GM18507 (cell line): ENCODE results near the gene KIF26B.

ENCODE experiments used
- DNase-seq: peaks from one replicate; pipeline ENCODE4 v3.0.0; 2011; ENCODE audit warnings: low read depth; ENCODE audit not compliant: insufficient read length; ENCODE audit errors: extremely low spot score
- FAIRE-seq: peaks from 2 replicates; lab custom pipeline; 2011; peaks lifted over from hg19 to GRCh38; lab: Jason Lieb, UNC

Gene KIF26B

GRCh38 chr1:245154429-245155271, at the start of gene KIF26B:
KIF26B (plus strand) TSS chr1:245154985; CDS start chr1:245155425, 440 bp downstream.
- DNase-seq (no peak), FAIRE-seq (no peak)

GRCh38 chr1:245105042-245105441, 49.7 kb upstream of the KIF26B start:
- FAIRE-seq, result no peak
- DNase-seq, result no peak

- FAIRE-seq (no peak), DNase-seq (no peak)
Observed at GRCh38 chr1:245105815-245106410, 48.9 kb upstream of the KIF26B start.

GRCh38 chr1:245107776-245108114, 47.0 kb upstream of the KIF26B start:
- DNase-seq (no peak), FAIRE-seq (no peak)

GRCh38 chr1:245108246-245108645, 46.5 kb upstream of the KIF26B start:
- no peak for DNase-seq
- no peak for FAIRE-seq

GRCh38 chr1:245108909-245109308, 45.9 kb upstream of the KIF26B start:
- FAIRE-seq (no peak), DNase-seq (no peak)

GRCh38 chr1:245110406-245110805, 44.4 kb upstream of the KIF26B start:
- DNase-seq, result no peak
- no peak for FAIRE-seq

- no peak for FAIRE-seq
- no peak for DNase-seq
Observed at GRCh38 chr1:245111073-245111472, 43.7 kb upstream of the KIF26B start.

- DNase-seq (no peak), FAIRE-seq (no peak)
Observed at GRCh38 chr1:245113649-245114048, 41.1 kb upstream of the KIF26B start.

- FAIRE-seq (no peak), DNase-seq (no peak)
Observed at GRCh38 chr1:245116131-245116530, 38.7 kb upstream of the KIF26B start.

GRCh38 chr1:245116751-245117150, 38.0 kb upstream of the KIF26B start:
- FAIRE-seq (no peak), DNase-seq (no peak)

GRCh38 chr1:245118066-245118465, 36.7 kb upstream of the KIF26B start:
- FAIRE-seq, result no peak
- no peak for DNase-seq

- FAIRE-seq (no peak), DNase-seq (no peak)
Observed at GRCh38 chr1:245118806-245119205, 36.0 kb upstream of the KIF26B start.

- FAIRE-seq (no peak), DNase-seq (no peak)
Observed at GRCh38 chr1:245121523-245121922, 33.3 kb upstream of the KIF26B start.

GRCh38 chr1:245124241-245124640, 30.5 kb upstream of the KIF26B start:
- FAIRE-seq (no peak), DNase-seq (no peak)

- FAIRE-seq (no peak), DNase-seq (no peak)
Observed at GRCh38 chr1:245124644-245125043, 30.1 kb upstream of the KIF26B start.

GRCh38 chr1:245126530-245126929, 28.3 kb upstream of the KIF26B start:
- DNase-seq (no peak), FAIRE-seq (no peak)

- FAIRE-seq (no peak), DNase-seq (no peak)
Observed at GRCh38 chr1:245128381-245129101, 26.2 kb upstream of the KIF26B start.

GRCh38 chr1:245129319-245130240, 25.2 kb upstream of the KIF26B start:
- FAIRE-seq (no peak), DNase-seq (no peak)
